T-helper 2 cell treated with Interferon-gamma antibody and Interleukin-4, amounts not matched to agents 100 ng/mL and 5 ng/mL, for 36 hours (primary cell): ENCODE results near the gene FEZF1. TPM values are rescaled to one million over a fixed set of nuclear protein-coding genes. Genes with fewer than 3 reads are reported as not detected.

Experiments used
- intact Hi-C: fragments of 100-400 bp; cut with micrococcal nuclease; formaldehyde crosslinking; loops from one replicate; pipeline ENCODE4 v1.15.1; 2023
- total RNA-seq: library from RNA; stranded (reverse); gene quantifications from 2 replicates; pipeline ENCODE4 v1.2.3, GENCODE V29; 2022

FEZF1 gene
- total RNA-seq, 1 donor from 2014 or later = not detected

DNA sequence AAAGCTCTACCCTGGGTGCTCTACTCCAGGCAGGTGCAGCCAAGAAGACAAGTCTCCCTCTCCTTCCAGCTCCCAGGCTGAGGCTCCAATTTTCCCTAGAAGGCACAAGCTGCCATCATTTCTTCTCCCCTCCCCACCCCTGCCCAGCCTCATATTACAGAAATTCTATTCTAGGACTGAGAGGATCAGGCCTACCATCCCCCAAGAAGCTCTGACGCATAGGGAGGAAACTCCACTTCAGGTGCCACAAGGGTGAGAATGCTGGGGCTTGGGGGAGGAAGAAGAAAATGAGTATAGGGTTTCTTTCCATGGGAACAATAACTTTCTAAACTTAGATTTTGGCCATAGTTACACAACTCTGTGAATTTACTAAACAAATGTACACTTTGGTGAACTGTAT is 35.3 kb downstream of the FEZF1 start:
- intact Hi-C loops = no loop called here

DNA sequence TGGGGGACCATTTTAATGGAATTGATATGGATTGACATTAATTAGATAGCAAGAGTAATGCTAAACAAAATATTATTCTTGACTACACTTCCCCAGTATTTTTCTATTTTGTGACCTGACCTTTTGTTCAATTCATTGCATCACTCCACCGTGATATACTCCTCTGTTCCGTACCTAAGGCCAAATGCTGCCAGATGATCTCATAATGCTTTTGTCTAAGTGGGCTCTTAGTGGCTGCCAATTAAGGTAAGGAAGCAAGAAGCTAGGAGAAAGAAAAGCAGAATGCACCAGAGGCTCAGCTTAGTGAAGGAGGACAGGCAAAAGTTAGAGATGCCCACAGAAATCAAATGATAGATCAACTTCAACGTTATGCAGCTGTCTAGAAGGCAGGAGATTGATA is 36.4 kb downstream of the FEZF1 start:
- intact Hi-C loops = no loop called here

DNA sequence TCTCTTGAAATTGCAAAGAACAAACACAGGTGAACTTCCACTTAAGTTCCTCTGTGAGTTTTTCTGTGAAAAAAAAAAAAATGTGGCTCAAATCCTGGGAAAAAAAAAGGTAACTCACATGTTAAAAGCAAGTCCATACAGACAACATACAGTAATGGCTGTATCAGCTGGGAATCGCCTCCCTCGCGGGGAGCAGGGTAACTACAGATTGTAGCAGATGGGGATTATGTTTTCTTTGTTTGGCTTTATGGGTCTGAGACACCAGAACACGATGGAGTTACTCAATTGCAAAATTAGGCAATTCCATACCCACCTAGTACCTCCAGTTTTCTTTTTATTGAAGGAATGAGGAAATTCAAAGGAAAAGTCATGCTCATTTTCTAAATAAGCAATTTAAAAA is 42.3 kb downstream of the FEZF1 start:
- intact Hi-C loops = no loop called here

DNA sequence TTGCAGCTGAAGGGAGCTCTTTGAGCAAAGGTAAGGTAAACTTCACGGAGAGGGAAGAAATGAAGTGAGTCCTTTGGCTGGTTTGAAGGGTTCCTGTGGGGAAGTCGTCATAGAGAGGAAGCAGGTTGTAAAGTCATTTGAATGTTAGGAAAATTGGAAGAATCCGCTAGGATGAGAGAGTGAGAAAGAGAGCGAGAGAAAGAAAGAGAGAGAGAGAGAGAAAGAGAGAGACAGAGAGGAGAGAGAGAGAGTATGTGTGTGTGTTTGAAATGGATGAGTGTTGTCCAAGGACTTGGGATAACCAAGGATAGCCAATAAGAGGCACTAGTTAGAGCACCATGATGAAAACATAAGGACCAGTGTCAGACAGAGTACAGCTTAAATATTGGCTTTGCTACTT is 43.1 kb downstream of the FEZF1 start:
- intact Hi-C loops = no loop called here

DNA sequence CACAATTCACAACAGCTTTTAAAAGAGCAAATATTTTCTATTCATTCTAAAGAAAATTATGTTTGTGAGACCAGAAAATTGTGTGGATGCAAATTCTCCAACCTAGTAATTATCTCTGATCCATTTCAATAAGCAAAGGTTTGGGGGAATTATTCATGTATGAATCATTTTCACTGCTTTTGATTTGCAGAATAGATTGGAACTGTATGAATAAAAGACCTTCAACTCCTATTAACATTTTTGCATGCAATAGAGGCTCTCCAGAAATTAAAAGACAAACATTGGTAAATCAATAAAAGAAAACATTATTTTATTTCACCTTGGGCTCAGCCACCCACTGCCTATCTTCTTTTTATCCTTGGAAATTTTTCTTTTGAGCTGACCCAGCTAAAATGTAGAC is 43.5 kb downstream of the FEZF1 start:
- intact Hi-C loops = no loop called here

DNA sequence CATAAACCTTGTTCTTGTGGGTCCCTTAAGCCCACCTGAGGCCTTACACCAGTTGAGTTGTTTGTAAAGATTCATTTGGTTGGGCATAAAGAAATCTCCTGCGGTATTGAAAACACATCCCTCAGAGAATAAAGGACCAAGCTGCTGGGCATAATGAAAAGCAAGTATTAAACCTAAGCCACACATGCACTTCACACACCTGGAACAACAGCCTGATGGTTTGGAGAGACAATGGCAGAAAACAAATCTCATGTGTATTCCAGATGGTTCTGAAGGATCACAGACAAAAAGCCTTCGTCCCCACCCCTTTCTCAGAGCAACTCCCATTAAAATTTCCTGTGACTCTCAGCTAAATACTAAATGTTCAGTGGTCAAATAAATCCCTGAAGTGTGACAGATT is 44.2 kb downstream of the FEZF1 start:
- intact Hi-C loops = no loop called here

DNA sequence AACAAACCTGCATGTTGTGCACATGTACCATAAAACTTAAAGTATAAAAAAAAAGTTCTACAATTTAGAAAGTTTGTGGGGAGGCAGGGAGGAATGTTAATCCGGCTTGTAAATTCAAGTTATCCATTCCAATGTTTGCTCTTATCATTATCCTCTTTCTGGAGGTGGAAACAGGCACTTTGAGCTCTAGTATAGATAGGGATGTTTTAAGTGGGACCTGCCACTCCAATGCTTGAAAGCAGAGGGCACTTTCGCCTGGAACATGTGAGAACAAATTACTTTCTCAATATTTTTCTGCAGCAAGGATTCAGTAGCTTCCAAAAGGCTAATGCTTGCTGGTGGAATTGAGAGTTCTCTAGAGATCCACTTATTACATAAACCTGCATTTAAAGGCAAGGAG is 45.6 kb downstream of the FEZF1 start:
- intact Hi-C loops = no loop called here

DNA sequence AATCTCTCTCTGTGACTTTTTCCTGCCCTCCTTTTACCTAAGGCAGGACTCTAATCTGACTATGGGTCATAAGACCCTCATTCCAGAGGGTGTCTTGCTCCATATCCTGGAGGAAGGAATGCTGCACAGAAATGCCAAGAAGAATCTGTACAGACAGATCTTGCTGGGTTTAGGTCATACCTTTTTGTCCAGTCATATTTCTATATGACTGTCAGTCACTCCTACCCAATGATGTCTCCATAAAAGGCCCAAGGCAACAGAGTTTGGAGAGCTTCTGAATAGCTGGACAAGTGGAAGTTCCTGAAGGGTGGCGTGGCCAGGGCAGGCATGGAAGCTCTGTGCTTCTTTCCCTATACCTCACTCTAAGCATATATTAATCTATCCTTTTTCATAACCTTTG is 47.5 kb downstream of the FEZF1 start:
- intact Hi-C loops = no loop called here

DNA sequence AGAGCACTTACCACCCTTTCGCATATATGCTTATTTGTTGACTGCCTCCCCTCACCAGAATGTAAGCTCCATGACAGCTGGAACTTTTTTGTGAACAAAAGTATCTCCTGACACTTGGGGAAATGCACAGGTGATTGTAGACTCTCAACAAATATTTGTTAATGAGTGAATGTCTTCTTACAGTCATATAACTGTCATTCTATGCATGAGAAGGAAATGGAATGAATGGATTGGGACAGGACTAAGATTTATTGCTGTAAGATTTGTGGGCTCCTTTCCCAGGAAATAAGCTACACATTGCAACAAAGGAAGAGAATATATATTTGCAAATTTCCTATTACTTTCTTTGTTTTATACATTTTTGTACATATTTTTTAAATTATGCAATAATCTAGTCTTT is 48.5 kb downstream of the FEZF1 start:
- intact Hi-C loops = no loop called here

DNA sequence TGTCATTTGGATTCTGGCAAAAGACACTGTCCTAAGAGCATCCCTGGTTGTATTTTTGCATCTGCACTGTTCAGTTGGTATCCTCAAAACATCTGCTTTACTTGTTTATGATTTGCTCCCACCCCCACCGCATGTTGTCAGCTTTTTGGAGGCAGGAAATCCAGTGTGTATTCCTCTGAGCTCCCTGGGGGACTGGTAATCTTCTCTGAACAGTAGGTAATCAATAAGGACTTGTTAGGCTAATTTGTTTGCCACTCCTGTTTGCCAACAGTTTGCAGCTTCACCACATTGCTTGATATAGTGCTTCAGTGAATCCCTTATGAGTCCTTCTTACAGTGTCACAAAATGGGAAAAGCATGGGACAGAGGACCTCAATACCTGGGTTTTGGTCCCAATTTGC is 49.1 kb downstream of the FEZF1 start:
- intact Hi-C loops = no loop called here

Other genes with a start within 250 kb of the FEZF1 start
- 0.68 and 0.89 TPM in 2 replicates for gene AASS, start 160.5 kb downstream of the FEZF1 start, total RNA-seq